H1 (cell line): ENCODE data around the gene NLRC5. TPM values are rescaled to one million over a fixed set of nuclear protein-coding genes. Genes with fewer than 3 reads are reported as not detected.

Experiments
- CTCF ChIA-PET: fragments of 300-600 bp; sonication (Branson Sonifier 250); formaldehyde crosslinking; loops from one replicate; lab custom pipeline; 2021; ENCODE audit not compliant: partially characterized antibody; lab: Charles Lee
- POLR2A ChIA-PET: fragments of 300-600 bp; sonication (Branson Sonifier 250); formaldehyde crosslinking; loops from one replicate; lab custom pipeline; 2021; ENCODE audit warnings: inconsistent platforms; ENCODE audit not compliant: partially characterized antibody; lab: Charles Lee
- DNase-seq, 2 experiments: peaks; one replicate each; pipeline versions ENCODE4 v3.0.0 to v3.0.0-alpha.2; 2010 to 2022; ENCODE audit warnings: low spot score in 2 of 2, low read depth in 1 of 2, mixed read lengths in 1 of 2
- FAIRE-seq: peaks from 2 replicates; lab custom pipeline; 2011; peaks lifted over from hg19 to GRCh38; lab: Jason Lieb, UNC
- H2AFZ ChIP-seq: 2 replicates; pipeline ENCODE4 v1.8.1; 2012; ENCODE audit warnings: low read length, inconsistent platforms
- H2AK5ac ChIP-seq: 2 replicates; pipeline ENCODE4 v1.6.1; 2013; ENCODE audit warnings: low read depth, low read length
- H2BK120ac ChIP-seq: replicated peaks from 2 replicates; pipeline ENCODE3; 2013; ENCODE audit warnings: low read depth, low read length, inconsistent platforms
- H2BK12ac ChIP-seq: 2 replicates; pipeline ENCODE4 v1.6.1; 2013; ENCODE audit warnings: low read depth, low read length
- H2BK15ac ChIP-seq: 2 replicates; pipeline ENCODE4 v1.6.1; 2013; ENCODE audit warnings: low read length
- H2BK20ac ChIP-seq: 2 replicates; pipeline ENCODE4 v1.6.1; 2013; ENCODE audit warnings: low read length
- H2BK5ac ChIP-seq: 2 replicates; pipeline ENCODE4 v1.6.1; 2013; ENCODE audit warnings: low read depth, low read length
- H3K14ac ChIP-seq: 2 replicates; pipeline ENCODE4 v1.6.1; 2013; ENCODE audit warnings: inconsistent platforms; ENCODE audit not compliant: insufficient read length
- H3K18ac ChIP-seq: 2 replicates; pipeline ENCODE4 v1.6.1; 2013; ENCODE audit warnings: low read length; ENCODE audit errors: extremely low read depth
- H3K23ac ChIP-seq: 2 replicates; pipeline ENCODE4 v1.6.1; 2013; ENCODE audit warnings: inconsistent platforms; ENCODE audit not compliant: insufficient read length
- H3K23me2 ChIP-seq: 2 replicates; pipeline ENCODE4 v1.6.1; 2013; ENCODE audit warnings: low read depth, low read length
- H3K27ac ChIP-seq: 2 replicates; pipeline ENCODE4 v1.6.1; 2011; ENCODE audit warnings: low read depth, low read length, inconsistent platforms
- H3K27me3 ChIP-seq, 4 experiments: replicated peaks in 1 of 4; 1 replicate in 1 of 4; 2 replicates in 3 of 4; pipeline versions ENCODE4 v1.6.1 to v1.8.1; 2011 to 2013; ENCODE audit warnings: low read length in 3 of 4, mild to moderate bottlenecking in 3 of 4, inconsistent platforms in 2 of 4, mixed read lengths in 2 of 4, moderate library complexity in 1 of 4; ENCODE audit not compliant: control insufficient read depth in 3 of 4, insufficient read depth in 3 of 4; ENCODE audit errors: extremely low read depth in 1 of 4
- H3K36me3 ChIP-seq, 4 experiments: 2 replicates each; pipeline versions ENCODE4 v1.6.1 to v1.8.1; 2011 to 2013; ENCODE audit warnings: mild to moderate bottlenecking in 4 of 4, low read length in 3 of 4, moderate library complexity in 2 of 4, control low read depth in 1 of 4, inconsistent platforms in 1 of 4; ENCODE audit not compliant: insufficient read depth in 4 of 4, control insufficient read depth in 2 of 4
- H3K4ac ChIP-seq: replicated peaks from 2 replicates; pipeline ENCODE3; 2013; ENCODE audit warnings: low read length, low read depth, mixed read lengths, inconsistent platforms; ENCODE audit not compliant: insufficient read length
- H3K4me1 ChIP-seq, 4 experiments: replicated peaks in 1 of 4; 1 replicate in 1 of 4; 2 replicates in 3 of 4; pipeline versions ENCODE4 v1.6.1 to v1.8.1; 2011 to 2013; ENCODE audit warnings: low read length in 3 of 4, inconsistent platforms in 2 of 4, mixed read lengths in 1 of 4; ENCODE audit not compliant: insufficient read depth in 4 of 4, control insufficient read depth in 3 of 4
- H3K4me2 ChIP-seq, 2 experiments: 2 replicates each; pipeline versions ENCODE4 v1.6.1 to v1.8.1; 2011 to 2013; ENCODE audit warnings: low read depth in 2 of 2, low read length in 2 of 2, control low read depth in 1 of 2, inconsistent platforms in 1 of 2, mild to moderate bottlenecking in 1 of 2; ENCODE audit not compliant: insufficient read depth in 1 of 2
- H3K4me3 ChIP-seq, 4 experiments: fragments of 200-600, 300-600 bp in 1 of 4; sonication (generic), shearing (Covaris generic), sonication (Bioruptor Twin) in 1 of 4; 2 replicates each; pipeline versions ENCODE4 v1.5.1 to v1.8.1; 2011 to 2016; ENCODE audit warnings: low read length in 4 of 4, low read depth in 3 of 4, control low read depth in 2 of 4, inconsistent platforms in 2 of 4, mild to moderate bottlenecking in 2 of 4, mixed read lengths in 1 of 4, moderate library complexity in 1 of 4; ENCODE audit not compliant: insufficient read depth in 2 of 4; ENCODE audit errors: extremely low read depth in 1 of 4
- H3K56ac ChIP-seq: replicated peaks from 2 replicates; pipeline ENCODE3; 2013; ENCODE audit warnings: low read depth, mild to moderate bottlenecking, mixed read lengths, low read length, inconsistent platforms; ENCODE audit not compliant: insufficient read length
- H3K79me1 ChIP-seq: 2 replicates; pipeline ENCODE4 v1.6.1; 2013; ENCODE audit warnings: low read depth, low read length, control low read depth
- H3K79me2 ChIP-seq, 2 experiments: 2 replicates each; pipeline versions ENCODE4 v1.6.1 to v1.8.1; 2012 to 2013; ENCODE audit warnings: low read length in 2 of 2, mild to moderate bottlenecking in 2 of 2, inconsistent platforms in 1 of 2; ENCODE audit not compliant: insufficient read depth in 2 of 2, control insufficient read depth in 1 of 2
- H3K9ac ChIP-seq, 4 experiments: replicated peaks in 1 of 4; 1 replicate in 1 of 4; 2 replicates in 3 of 4; pipeline versions ENCODE4 v1.6.1 to v1.8.1; 2011 to 2013; ENCODE audit warnings: low read depth in 3 of 4, low read length in 3 of 4, control low read depth in 2 of 4, mild to moderate bottlenecking in 2 of 4, moderate library complexity in 2 of 4, inconsistent platforms in 1 of 4; ENCODE audit errors: extremely low read depth in 1 of 4
- H3K9me3 ChIP-seq, 2 experiments: 2 replicates each; pipeline versions ENCODE4 v1.6.1 to v1.8.1; 2012 to 2013; ENCODE audit warnings: mild to moderate bottlenecking in 2 of 2, moderate library complexity in 2 of 2, control low read depth in 1 of 2, inconsistent platforms in 1 of 2, low read depth in 1 of 2, low read length in 1 of 2, mixed read lengths in 1 of 2; ENCODE audit not compliant: insufficient read depth in 2 of 2
- H4K20me1 ChIP-seq, 2 experiments: replicated peaks in 1 of 2; 2 replicates each; pipeline versions ENCODE3 to v1.8.1; 2011 to 2013; ENCODE audit warnings: inconsistent platforms in 2 of 2, low read length in 2 of 2, mild to moderate bottlenecking in 1 of 2; ENCODE audit not compliant: insufficient read depth in 2 of 2, control insufficient read depth in 1 of 2
- H4K5ac ChIP-seq: 2 replicates; pipeline ENCODE4 v1.6.1; 2013; ENCODE audit warnings: low read length, low read depth, mixed read lengths, inconsistent platforms; ENCODE audit not compliant: insufficient read length
- H4K8ac ChIP-seq: 2 replicates; pipeline ENCODE4 v1.8.0; 2013; ENCODE audit warnings: mild to moderate bottlenecking, moderate library complexity, low read length, inconsistent platforms; ENCODE audit not compliant: insufficient read depth; ENCODE audit errors: extremely low read depth
- H4K91ac ChIP-seq: replicated peaks from 2 replicates; pipeline ENCODE3; 2013; ENCODE audit warnings: low read length, mixed read lengths, inconsistent platforms; ENCODE audit not compliant: insufficient read length
- EZH2 ChIP-seq: fragments of 200-600 bp; sonication (generic); IDR thresholded peaks from 2 replicates; pipeline ENCODE4 v1.7.1; 2012; ENCODE audit warnings: low read depth, mild to moderate bottlenecking, moderate library complexity, low read length, inconsistent platforms; ENCODE audit not compliant: severe bottlenecking
- GABPA ChIP-seq: IDR thresholded peaks from 2 replicates; pipeline ENCODE4 v1.6.1; 2011; ENCODE audit warnings: mild to moderate bottlenecking, low read length, moderate library complexity, borderline replicate concordance; ENCODE audit not compliant: insufficient read depth
- MAX ChIP-seq: IDR thresholded peaks from 2 replicates; pipeline ENCODE4 v1.6.1; 2012; ENCODE audit warnings: inconsistent platforms
- SIN3A ChIP-seq, 2 experiments: IDR thresholded peaks in 1 of 2; conservative IDR thresholded peaks in 1 of 2; 2 replicates each; pipeline ENCODE4 v1.6.1; 2011 to 2012; ENCODE audit warnings: low read length in 2 of 2, improper control_type of control experiment in 1 of 2, low read depth in 1 of 2, mild to moderate bottlenecking in 1 of 2
- TCF12 ChIP-seq: IDR thresholded peaks from 2 replicates; pipeline ENCODE4 v1.6.1; 2011; ENCODE audit warnings: low read depth, mild to moderate bottlenecking, low read length
- WGBS, 2 experiments: shearing (Covaris generic) in 1 of 2; methylation state at CpG; one replicate each; pipeline versions ENCODE4 v1.1.6 to v1.1.7; 2013 to 2015; ENCODE audit warnings: low lambda C conversion rate in 2 of 2, mixed read lengths in 2 of 2, inconsistent platforms in 1 of 2, low coverage in 1 of 2, missing lambda C conversion rate in 1 of 2; ENCODE audit not compliant: insufficient replicate concordance in 2 of 2, insufficient coverage in 1 of 2, insufficient read length in 1 of 2; ENCODE audit errors: extremely low coverage in 1 of 2, missing lambda C conversion rate in 1 of 2; 5-methylcytosine and 5-hydroxymethylcytosine counted together
- polyA plus RNA-seq, 7 experiments: library from polyadenylated mRNA; depleted of rRNA in 3 of 7; stranded (reverse) in 5 of 7; unstranded in 2 of 7; fragments of >200 nt in 5 of 7; fragments of 200-250 nt in 2 of 7; gene quantifications; 1 replicate in 5 of 7; 2 replicates in 1 of 7; 4 replicates in 1 of 7; pipeline versions ENCODE4 v1.2.1 to v1.2.3, GENCODE V29; 2011 to 2013; ENCODE audit warnings: missing spikeins in 2 of 7, mixed read lengths in 2 of 7
- total RNA-seq: library from RNA; stranded (reverse); fragmentation: NEBNext Ultra II Directional; extraction: Animal tissue kit (Norgen Biotek cat#: 25700); gene quantifications from 2 replicates; pipeline ENCODE4 v1.2.1, GENCODE V29; 2021

NLRC5 gene
- total and polyA plus RNA-seq, 2 of the 8 experiments (the other 6 are each of a cell fraction or from before 2014, with no cell fraction given): 2.2 to 3.2 TPM

- H3K27ac ChIP-seq: no peak overlapping the region
- no peak for FAIRE-seq
- no peak overlapping the region for H3K4ac ChIP-seq
- no peaks in the 10 kb centered on the region for H3K79me1 ChIP-seq
- H3K79me2 ChIP-seq: no peaks in the 10 kb centered on the region
- H3K4me3 ChIP-seq: no peak overlapping the region
- no peaks in the 10 kb centered on the region for H4K20me1 ChIP-seq
- H3K23ac ChIP-seq: no peak overlapping the region
- no peaks in the 10 kb centered on the region for H3K23me2 ChIP-seq
- H2AK5ac ChIP-seq: no peak overlapping the region
- no peak overlapping the region for H3K56ac ChIP-seq
- no peaks in the 10 kb centered on the region for H3K36me3 ChIP-seq
- no peak overlapping the region for H3K18ac ChIP-seq
- peaks cover 0 to 2% (median 1%) of the 10 kb centered on the region in 4 experiments; a peak in 4 of 7 replicates for H3K4me1 ChIP-seq
- H2BK12ac ChIP-seq: no peak overlapping the region
- no peak overlapping the region for H2AFZ ChIP-seq
- no peaks in the 10 kb centered on the region for H3K27me3 ChIP-seq
- POLR2A ChIA-PET: interaction anchor here (0.6 kb wide), 2 partner anchors 32 to 1645 kb away, joined by 3 to 4 read pairs; no protein-coding TSS in a partner anchor
- H2BK120ac ChIP-seq: no peak overlapping the region
- H3K9me3 ChIP-seq: no peaks in the 10 kb centered on the region
- H4K5ac ChIP-seq: no peak overlapping the region
- H4K8ac ChIP-seq: peak overlapping the region; percentile 41; the same call in 1 of the 2 replicates
- no peak overlapping the region for H2BK5ac ChIP-seq
- H3K4me2 ChIP-seq: no peak overlapping the region
- WGBS, 2 experiments: 84% methylated on average over 12 of the region's 13 CpGs; no CpG with 5 or more reads in 1 of the 2 experiments
- no peak overlapping the region for H2BK20ac ChIP-seq
- no peak for DNase-seq
- H4K91ac ChIP-seq: no peak overlapping the region
- no peak overlapping the region for H3K9ac ChIP-seq
- no peak overlapping the region for H3K14ac ChIP-seq
- CTCF ChIA-PET: interaction anchor here (0.5 to 2.0 kb wide), 6 partner anchors 9 to 414 kb away, joined by 3 to 6 read pairs (median 4); no protein-coding TSS in a partner anchor
- H2BK15ac ChIP-seq: no peak overlapping the region
- TF ChIP-seq GABPA (no peak), EZH2 (no peak), MAX (no peak), TCF12 (no peak), SIN3A (conservative IDR thresholded peaks at IDR 0.05 in 1 of 2, IDR thresholded peaks at IDR 0.05 in 1 of 2; ENCODE audit: low read depth in 1 of 2, low read length in 2 of 2) (no peak)
Measured at GRCh38 chr16:56960681-56961281, 28.6 kb upstream of the NLRC5 start.
